Renal cortical epithelial cell (primary cell): ENCODE data around the gene MRPS5. TPM values are rescaled to one million over a fixed set of nuclear protein-coding genes. Genes with fewer than 3 reads are reported as not detected.

ENCODE experiments used
- total RNA-seq: library from RNA; depleted of rRNA; stranded (reverse); fragments of >200 nt; gene quantifications from 2 replicates; pipeline ENCODE4 v1.2.3, GENCODE V29; 2014

Gene MRPS5
- total RNA-seq, 1 donor from 2014 or later = 75.7 TPM

Other genes with a start within 250 kb of the MRPS5 start
- gene MAL, start 96.1 kb downstream of the MRPS5 start, total RNA-seq = 255 and 504 TPM in 2 replicates
- gene ZNF514, start 38.0 kb upstream of the MRPS5 start, total RNA-seq = 14.1 and 16.0 TPM in 2 replicates
- gene ZNF2, start 44.0 kb upstream of the MRPS5 start, total RNA-seq = 4.7 and 10.3 TPM in 2 replicates
- 6.9 and 16.7 TPM in 2 replicates for gene ZNF892, start 85.7 kb upstream of the MRPS5 start, total RNA-seq
- 17.6 and 38.0 TPM in 2 replicates for gene PROM2, start 152.6 kb upstream of the MRPS5 start, total RNA-seq
- 47.4 and 127 TPM in 2 replicates for gene KCNIP3, start 175.5 kb upstream of the MRPS5 start, total RNA-seq